GM18519 (cell line): Measurements from ENCODE around the gene FGFR1OP2.
"Not testable (repeated sequence)": the region's sequence is repeated elsewhere in the genome, so short reads cannot be mapped to it uniquely, and the experiment has no call there.

Experiments used
- ATAC-seq: cut with Tn5 transposase; IDR thresholded peaks from one replicate; pipeline ENCODE4 v1.9.1; 2021; ENCODE audit warnings: mild to moderate bottlenecking, moderate library complexity; ENCODE audit not compliant: unreplicated experiment, low FRiP score

FGFR1OP2 gene

GRCh38 chr12:26937863-26938700 lies at the start of gene FGFR1OP2, which contains the start of gene INTS13:
Gene FGFR1OP2, plus strand, starts transcription at chr12:26938470. Its CDS starts 15,689 bp downstream, at chr12:26954159.
Gene INTS13, minus strand, starts transcription at chr12:26937981. Its CDS starts 1,178 bp downstream, at chr12:26936803.
- ATAC-seq, result peak; percentile 75

GRCh38 chr12:26890784-26891183 lies 47.5 kb upstream of the FGFR1OP2 start:
- ATAC-seq, result no peak

DNA sequence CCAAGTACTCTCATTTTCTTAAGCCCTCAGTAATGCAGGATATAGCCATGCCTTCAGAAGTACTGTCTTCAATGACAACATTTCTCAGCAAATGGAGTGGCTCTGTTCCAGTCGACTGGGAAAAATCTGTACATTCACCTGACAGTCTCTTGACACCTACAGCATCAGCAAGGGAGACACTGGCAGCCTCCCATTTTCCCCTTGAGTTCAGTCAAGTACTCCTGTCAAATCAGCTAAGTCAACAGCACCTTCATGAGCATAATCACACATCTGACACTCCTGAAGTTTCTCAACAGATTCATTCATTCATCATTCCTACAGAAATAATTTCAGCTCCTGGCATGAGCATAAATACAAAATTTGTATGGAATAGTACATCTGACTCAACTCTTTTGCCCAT lies 46.6 kb upstream of the FGFR1OP2 start:
- ATAC-seq, result no peak

GRCh38 chr12:26895672-26896071 lies 42.6 kb upstream of the FGFR1OP2 start:
- no peak for ATAC-seq

- ATAC-seq, result no peak
Measured at GRCh38 chr12:26896913-26897312, 41.4 kb upstream of the FGFR1OP2 start.

- ATAC-seq, result not testable (repeated sequence)
Measured at GRCh38 chr12:26903396-26903795, 34.9 kb upstream of the FGFR1OP2 start.

DNA sequence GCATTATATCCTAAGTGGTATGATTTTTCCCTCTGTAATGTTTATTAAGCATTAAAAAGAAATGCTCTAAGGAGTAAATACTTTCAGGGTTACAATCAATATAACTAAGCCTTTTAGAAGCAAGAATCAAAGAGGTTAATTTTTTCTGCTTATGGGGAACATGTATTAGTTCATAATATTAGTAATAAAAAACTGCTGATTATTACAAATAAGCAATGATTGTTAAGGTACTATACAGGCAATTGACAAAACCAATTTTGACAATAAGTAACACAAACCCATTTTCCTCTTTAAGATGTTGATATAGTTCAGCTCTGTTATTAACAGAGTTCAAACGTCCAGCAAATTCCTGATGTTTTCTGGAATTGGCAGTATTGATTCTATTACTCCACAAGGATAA lies 32.2 kb upstream of the FGFR1OP2 start:
- ATAC-seq, result no peak

DNA sequence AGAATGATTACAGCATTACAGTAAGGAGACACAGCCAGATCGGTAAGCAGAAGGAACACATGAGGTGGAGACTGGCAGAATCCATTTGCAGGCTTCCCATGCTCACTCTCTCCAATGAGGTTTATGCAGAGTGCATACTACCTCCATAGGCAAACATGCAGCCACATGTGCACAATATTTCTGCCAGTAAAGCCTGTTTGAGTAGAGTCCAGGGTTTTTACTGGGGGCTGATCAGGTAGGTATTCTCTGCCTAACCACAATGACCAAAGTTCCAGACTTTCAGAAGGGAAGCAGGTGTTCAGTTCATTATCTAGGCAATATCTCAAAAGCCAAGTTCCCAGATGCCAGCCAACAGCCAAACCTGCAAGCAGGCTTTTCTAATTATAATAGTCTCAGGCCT lies 31.6 kb upstream of the FGFR1OP2 start:
- no peak for ATAC-seq

- no peak for ATAC-seq
Measured at GRCh38 chr12:26918321-26919215, 19.7 kb upstream of the FGFR1OP2 start.

DNA sequence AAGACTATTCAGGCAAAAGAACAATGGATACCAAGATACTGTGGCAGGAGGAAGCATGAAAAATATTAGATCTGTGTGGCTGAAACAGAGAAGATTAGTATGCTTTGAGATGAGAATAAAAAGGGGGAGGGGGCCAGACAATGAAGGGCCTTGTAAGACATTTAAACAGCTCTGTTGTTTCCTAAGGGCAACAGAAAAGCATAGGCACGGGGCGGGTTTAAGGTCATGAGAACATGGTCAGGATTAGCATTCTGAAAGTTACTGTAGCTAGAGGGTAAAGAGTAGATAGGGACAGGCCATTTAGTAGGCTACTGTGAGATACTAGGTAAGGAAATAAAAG lies 19.1 kb upstream of the FGFR1OP2 start:
- no peak for ATAC-seq

DNA sequence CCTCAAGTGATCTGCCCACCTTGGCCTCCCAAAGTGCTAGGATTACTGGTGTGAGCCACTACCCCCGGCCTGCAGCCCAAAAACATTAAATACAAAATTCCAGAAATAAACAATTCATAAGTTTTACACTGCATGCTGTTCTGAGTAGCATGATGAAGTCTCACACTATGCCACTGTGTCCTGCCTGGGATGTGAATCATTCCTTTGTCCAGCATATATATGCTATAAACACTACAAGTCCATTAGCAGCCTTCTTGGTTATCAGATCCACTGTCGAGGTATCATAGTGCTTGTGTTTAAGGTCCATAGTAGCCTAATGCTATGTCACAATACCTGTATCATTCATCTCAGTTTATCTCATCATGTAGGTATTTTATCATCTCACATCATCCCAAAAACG lies 16.4 kb upstream of the FGFR1OP2 start:
- ATAC-seq, result no peak

DNA sequence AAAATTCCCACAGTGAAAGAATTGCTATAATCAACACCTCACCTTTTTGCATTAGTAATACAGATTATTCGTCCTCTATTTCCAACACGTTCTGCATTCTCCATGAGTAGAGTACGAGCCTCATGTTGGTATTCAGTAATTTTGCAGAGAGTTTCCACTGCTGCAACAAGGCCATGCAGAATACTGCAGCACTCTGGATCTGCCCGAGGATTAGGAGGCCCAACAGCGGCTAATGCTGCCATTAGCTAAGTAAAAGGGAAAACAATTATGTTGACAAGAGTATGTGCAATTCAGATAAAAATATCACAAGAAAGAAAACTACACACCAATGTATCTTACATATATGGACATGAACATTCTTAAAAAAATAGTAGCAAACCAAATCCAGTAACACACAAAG lies 9.6 kb upstream of the FGFR1OP2 start:
- ATAC-seq, result no peak

DNA sequence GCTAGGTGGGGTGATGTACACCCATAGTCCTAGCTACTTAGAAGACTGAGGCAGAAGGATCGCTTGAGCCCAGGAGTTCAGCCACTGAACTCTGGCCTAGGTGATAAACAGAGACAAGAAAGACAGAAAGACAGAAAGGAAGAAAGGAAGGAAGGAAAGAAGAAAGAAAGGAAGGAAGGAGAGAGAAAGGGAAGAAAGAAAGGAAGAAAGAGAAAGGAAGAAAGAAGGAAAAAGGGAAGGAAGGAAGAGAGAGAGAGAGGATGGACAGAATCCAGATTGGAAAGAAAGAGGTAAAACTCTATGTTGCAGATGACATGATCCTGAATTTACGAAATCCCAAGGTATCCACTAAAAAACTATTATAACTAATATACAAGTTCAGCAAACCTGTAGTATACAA lies 8.7 kb upstream of the FGFR1OP2 start:
- ATAC-seq, result no peak

DNA sequence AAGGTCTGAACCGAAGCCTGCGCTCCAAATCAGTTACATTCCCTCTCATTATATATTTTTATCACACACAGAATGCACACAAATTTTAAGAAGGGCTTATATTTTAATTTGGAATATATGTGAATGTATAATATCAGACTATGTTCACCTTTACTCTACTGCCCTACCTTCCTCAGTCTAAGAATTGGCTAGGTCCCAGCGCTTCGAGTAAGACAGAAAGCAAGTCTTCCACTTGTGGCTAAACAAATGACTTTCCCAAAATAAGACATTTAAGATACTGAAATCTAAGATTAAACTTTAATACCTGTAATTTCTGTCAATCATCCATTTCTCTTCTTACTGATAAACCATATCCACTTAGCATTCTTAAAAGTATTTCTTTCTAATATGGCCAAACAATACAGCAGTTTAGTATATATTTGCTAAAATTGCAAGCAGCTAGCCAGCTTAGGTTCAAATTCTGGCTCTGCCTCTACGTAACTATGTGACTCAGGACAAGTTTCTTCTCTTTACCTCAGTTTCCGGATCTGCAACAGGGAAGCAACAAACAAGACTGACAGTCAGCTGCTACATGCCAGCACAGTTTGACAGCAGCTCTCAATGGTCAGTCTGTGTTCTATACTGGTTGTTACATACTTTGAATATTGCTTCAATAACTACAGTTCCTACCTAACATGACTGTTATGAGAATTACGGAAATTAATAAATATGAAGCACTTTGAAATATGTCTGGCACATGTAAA lies 2.5 kb upstream of the FGFR1OP2 start:
- no peak for ATAC-seq

GRCh38 chr12:26936559-26937442 lies 1.5 kb upstream of the FGFR1OP2 start:
- no peak for ATAC-seq

DNA sequence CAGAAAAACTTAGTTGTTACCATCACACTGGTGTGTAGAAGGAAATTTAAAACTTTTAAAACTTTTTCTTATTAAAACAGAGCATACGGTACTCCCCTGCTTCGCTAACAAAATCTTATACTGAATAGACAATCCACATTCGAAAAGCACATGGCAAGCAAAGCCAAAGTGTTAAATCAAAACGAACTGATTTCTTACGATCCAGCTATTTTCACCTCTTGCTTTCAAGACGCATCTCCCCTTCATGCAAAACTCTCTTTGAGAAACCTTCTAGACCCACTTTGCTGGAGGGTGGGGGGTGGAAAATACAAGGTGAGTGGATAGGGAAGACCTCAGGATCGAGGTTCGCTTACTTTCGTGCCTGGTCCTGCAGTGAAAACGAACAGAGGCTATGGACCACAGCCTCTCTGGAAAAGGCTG lies 817 bp upstream of the FGFR1OP2 start:
- no peak for ATAC-seq

DNA sequence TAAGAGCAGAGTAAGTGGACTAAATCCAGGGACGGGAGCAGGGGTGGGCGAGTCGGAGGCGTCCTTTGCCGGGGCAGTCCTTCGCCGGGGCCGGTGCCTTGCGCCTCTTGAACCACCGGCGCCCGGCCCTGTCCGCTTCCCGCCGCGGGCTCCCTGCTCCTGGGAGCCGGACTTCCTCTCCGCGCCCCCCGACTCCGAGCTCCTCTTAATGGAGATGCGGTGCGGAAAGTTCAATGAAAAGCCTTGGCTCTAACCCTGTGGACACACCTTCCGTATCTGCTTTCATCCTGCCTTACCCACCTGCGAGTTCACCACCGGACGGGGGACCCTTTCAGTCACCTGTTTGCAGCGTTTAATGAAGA lies 412 bp downstream of the FGFR1OP2 start:
- no peak for ATAC-seq

- ATAC-seq, result no peak
Measured at GRCh38 chr12:26939192-26939832, 1.0 kb downstream of the FGFR1OP2 start.

- ATAC-seq, result no peak
Measured at GRCh38 chr12:26939953-26940352, 1.7 kb downstream of the FGFR1OP2 start.
